H9 (cell line): Measurements from ENCODE around the gene EXOC3. TPM values are rescaled to one million over a fixed set of nuclear protein-coding genes. Genes with fewer than 3 reads are reported as not detected.

Experiments
- DNase-seq: peaks from one replicate; pipeline ENCODE4 v3.0.0-alpha.2; 2017
- H2AFZ ChIP-seq: one replicate; pipeline ENCODE4 v1.6.1; 2013; ENCODE audit warnings: mild to moderate bottlenecking, low read length, control low read depth, moderate library complexity
- H2AK5ac ChIP-seq: 2 replicates; pipeline ENCODE4 v1.6.1; 2013; ENCODE audit warnings: low read length, control low read depth, mixed read lengths; ENCODE audit not compliant: insufficient read length
- H2BK120ac ChIP-seq: one replicate; pipeline ENCODE4 v1.6.1; 2013; ENCODE audit warnings: low read depth, mild to moderate bottlenecking, low read length, control low read depth, inconsistent platforms; ENCODE audit not compliant: poor library complexity, severe bottlenecking
- H2BK12ac ChIP-seq: 2 replicates; pipeline ENCODE4 v1.6.1; 2013; ENCODE audit warnings: low read length, control low read depth, mixed read lengths, low read depth; ENCODE audit not compliant: insufficient read length
- H2BK15ac ChIP-seq: 2 replicates; pipeline ENCODE4 v1.6.1; 2013; ENCODE audit warnings: low read depth, low read length, control low read depth
- H2BK20ac ChIP-seq: one replicate; pipeline ENCODE4 v1.6.1; 2013; ENCODE audit warnings: low read depth, mild to moderate bottlenecking, low read length, control low read depth, inconsistent platforms; ENCODE audit not compliant: poor library complexity, severe bottlenecking
- H2BK5ac ChIP-seq: 2 replicates; pipeline ENCODE4 v1.6.1; 2013; ENCODE audit warnings: low read length, control low read depth, mixed read lengths; ENCODE audit not compliant: insufficient read length
- H3K14ac ChIP-seq: 2 replicates; pipeline ENCODE4 v1.6.1; 2013; ENCODE audit warnings: low read length, control low read depth; ENCODE audit not compliant: insufficient read depth
- H3K18ac ChIP-seq: 2 replicates; pipeline ENCODE4 v1.6.1; 2013; ENCODE audit warnings: low read depth, mild to moderate bottlenecking, mixed read lengths, low read length, control low read depth; ENCODE audit not compliant: insufficient read length
- H3K23ac ChIP-seq: 2 replicates; pipeline ENCODE4 v1.6.1; 2013; ENCODE audit warnings: low read length, control low read depth, mixed read lengths, low read depth; ENCODE audit not compliant: insufficient read length
- H3K23me2 ChIP-seq: 2 replicates; pipeline ENCODE4 v1.6.1; 2013; ENCODE audit warnings: low read depth, mild to moderate bottlenecking, mixed read lengths, low read length, control low read depth; ENCODE audit not compliant: insufficient read length, poor library complexity, severe bottlenecking
- H3K27ac ChIP-seq: 2 replicates; pipeline ENCODE4 v1.5.1; 2013; ENCODE audit warnings: low read length, control low read depth, mixed read lengths, low read depth; ENCODE audit not compliant: insufficient read length
- H3K27me3 ChIP-seq: 2 replicates; pipeline ENCODE4 v1.6.1; 2013; ENCODE audit warnings: low read length, control low read depth, inconsistent platforms; ENCODE audit not compliant: insufficient read depth
- H3K4ac ChIP-seq: 2 replicates; pipeline ENCODE4 v1.6.1; 2013; ENCODE audit warnings: low read depth, mild to moderate bottlenecking, control low read depth, inconsistent platforms, low read length, moderate library complexity
- H3K4me1 ChIP-seq: 2 replicates; pipeline ENCODE4 v1.6.1; 2013; ENCODE audit warnings: low read length, control low read depth, inconsistent platforms; ENCODE audit not compliant: insufficient read depth
- H3K4me2 ChIP-seq: 2 replicates; pipeline ENCODE4 v1.6.1; 2013; ENCODE audit warnings: low read length, control low read depth, mixed read lengths; ENCODE audit not compliant: insufficient read length, insufficient read depth
- H3K56ac ChIP-seq: 2 replicates; pipeline ENCODE4 v1.6.1; 2013; ENCODE audit warnings: low read depth, mild to moderate bottlenecking, mixed read lengths, low read length, control low read depth; ENCODE audit not compliant: insufficient read length
- H3K79me1 ChIP-seq: 2 replicates; pipeline ENCODE4 v1.6.1; 2013; ENCODE audit warnings: low read depth, mild to moderate bottlenecking, moderate library complexity, low read length, control low read depth, inconsistent platforms; ENCODE audit not compliant: insufficient read depth, poor library complexity, severe bottlenecking
- H3K79me2 ChIP-seq: 2 replicates; pipeline ENCODE4 v1.6.1; 2013; ENCODE audit warnings: low read length, control low read depth, inconsistent platforms; ENCODE audit not compliant: insufficient read depth
- H3K9ac ChIP-seq: 2 replicates; pipeline ENCODE4 v1.6.1; 2013; ENCODE audit warnings: low read length, control low read depth, mixed read lengths; ENCODE audit not compliant: insufficient read length; ENCODE audit errors: extremely low read depth
- H3K9me3 ChIP-seq: one replicate; pipeline ENCODE4 v1.6.1; 2013; ENCODE audit warnings: low read depth, low read length, inconsistent platforms; ENCODE audit not compliant: control insufficient read depth
- H3T11ph ChIP-seq: one replicate; pipeline ENCODE4 v1.6.1; 2013; ENCODE audit warnings: mild to moderate bottlenecking, low read length, control low read depth, inconsistent platforms
- H4K20me1 ChIP-seq: one replicate; pipeline ENCODE4 v1.6.1; 2013; ENCODE audit not compliant: control insufficient read depth, insufficient read length, insufficient read depth
- H4K5ac ChIP-seq: 2 replicates; pipeline ENCODE4 v1.6.1; 2013; ENCODE audit warnings: low read depth, mild to moderate bottlenecking, mixed read lengths, low read length, control low read depth; ENCODE audit not compliant: insufficient read length
- H4K8ac ChIP-seq: replicated peaks from 2 replicates; pipeline ENCODE4 v1.6.1; 2013; ENCODE audit warnings: low read length, control low read depth, mixed read lengths, low read depth; ENCODE audit not compliant: insufficient read length
- H4K91ac ChIP-seq: 2 replicates; pipeline ENCODE4 v1.6.1; 2013; ENCODE audit warnings: low read depth, mild to moderate bottlenecking, moderate library complexity, mixed read lengths, low read length, control low read depth; ENCODE audit not compliant: insufficient read length
- H3K27ac Mint-ChIP-seq, 3 experiments: 2 replicates in 2 of 3; 3 replicates in 1 of 3; pipeline ENCODE4 v1.8.0; 2020 to 2021; ENCODE audit warnings: mixed read lengths in 3 of 3, mild to moderate bottlenecking in 1 of 3, moderate library complexity in 1 of 3
- H3K27me3 Mint-ChIP-seq: 2 replicates; pipeline ENCODE4 v1.8.0; 2021; ENCODE audit warnings: low read depth, mild to moderate bottlenecking, moderate library complexity, mixed read lengths
- H3K36me3 Mint-ChIP-seq, 3 experiments: 2 replicates in 2 of 3; 3 replicates in 1 of 3; pipeline ENCODE4 v1.8.0; 2020 to 2021; ENCODE audit warnings: low read depth in 3 of 3, mixed read lengths in 3 of 3; ENCODE audit not compliant: insufficient read depth in 1 of 3
- H3K4me1 Mint-ChIP-seq, 2 experiments: 2 replicates each; pipeline ENCODE4 v1.8.0; 2020; ENCODE audit warnings: mixed read lengths in 2 of 2
- H3K4me3 Mint-ChIP-seq, 2 experiments: 2 replicates in 1 of 2; 3 replicates in 1 of 2; pipeline ENCODE4 v1.8.0; 2020 to 2021; ENCODE audit warnings: mild to moderate bottlenecking in 2 of 2, mixed read lengths in 2 of 2, moderate library complexity in 1 of 2
- H3K9me3 Mint-ChIP-seq, 2 experiments: 2 replicates in 1 of 2; 3 replicates in 1 of 2; pipeline ENCODE4 v1.8.0; 2020; ENCODE audit warnings: mild to moderate bottlenecking in 2 of 2, mixed read lengths in 2 of 2, moderate library complexity in 1 of 2
- WGBS: extraction: QIAGEN DNeasy Blood & Tissue Kit; methylation state at CpG from one replicate; pipeline ENCODE4 v1.1.7; 2013; ENCODE audit warnings: missing lambda C conversion rate, low lambda C conversion rate, mixed read lengths; ENCODE audit not compliant: insufficient read length; ENCODE audit errors: extremely low coverage; 5-methylcytosine and 5-hydroxymethylcytosine counted together
- total RNA-seq: library from RNA; stranded (reverse); gene quantifications from 2 replicates; pipeline ENCODE4 v1.2.1, GENCODE V29; 2021
- TF ChIP-seq, protein P1 (sequence below): fragments of 200-600 bp; sonication (generic); conservative IDR thresholded peaks from 3 replicates; pipeline ENCODE4 v1.8.0; 2021; ENCODE audit warnings: antibody characterized with exemption, mild to moderate bottlenecking

The EXOC3 gene
- total RNA-seq, 1 experiment from 2014 or later: 36.7 TPM

DNA sequence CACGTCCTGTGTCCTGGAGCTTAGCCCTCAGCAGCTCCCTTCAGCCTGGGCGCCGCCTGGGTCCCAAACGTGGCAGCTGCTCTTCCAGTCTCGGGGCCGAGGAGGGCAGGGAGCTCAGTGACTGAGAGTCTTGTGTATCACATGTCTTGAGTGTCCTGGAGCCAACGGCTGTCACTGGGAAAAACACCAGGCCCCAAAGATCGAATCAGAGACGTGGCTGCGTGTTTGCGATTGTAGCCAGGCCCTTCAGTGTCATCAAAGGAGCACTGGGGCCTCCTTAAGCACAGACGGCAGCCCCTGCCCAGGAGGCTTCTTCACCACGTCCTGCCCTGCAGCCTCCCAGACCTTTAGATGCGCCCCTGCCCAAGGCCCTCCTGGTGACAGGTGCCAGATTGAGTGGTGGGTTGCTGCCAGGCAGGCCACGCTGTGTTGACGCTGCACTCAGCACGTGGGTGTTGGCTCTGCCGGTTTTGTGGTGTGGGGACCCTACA is 5.7 kb upstream of the EXOC3 start:
- Histone ChIP-seq H4K8ac (no peak overlapping the region), H3K18ac (no peak overlapping the region), H2AFZ (no peak overlapping the region), H2BK12ac (no peak overlapping the region), H3K56ac (no peak overlapping the region), H3K9me3 (no peaks in the 10 kb centered on the region), H2BK5ac (no peak overlapping the region), H2BK120ac (no peak overlapping the region), H3T11ph (no peak overlapping the region), H3K9ac (no peak overlapping the region), H3K27me3 (no peaks in the 10 kb centered on the region), H3K23me2 (peaks cover 2% of the 10 kb centered on the region), H3K79me1 (no peaks in the 10 kb centered on the region), H4K20me1 (no peaks in the 10 kb centered on the region), H3K4me2 (no peak overlapping the region), H4K5ac (no peak overlapping the region), H3K4me1 (no peaks in the 10 kb centered on the region), H2BK15ac (no peak overlapping the region), H3K79me2 (no peaks in the 10 kb centered on the region), H3K23ac (no peak overlapping the region), H2BK20ac (no peak overlapping the region), H3K27ac (no peak overlapping the region), H3K4ac (no peak overlapping the region), H2AK5ac (no peak overlapping the region), H4K91ac (no peak overlapping the region), H3K14ac (no peak overlapping the region)
- no CpG with 5 or more reads among the region's 18 CpGs for WGBS
- Mint-ChIP-seq H3K9me3 (0 out of 5 replicates have a peak, but pooled peaks cover 0 to 3% of the 10 kb centered on the region in 2 experiments), H3K4me3 (no peak overlapping the region), H3K4me1 (no peaks in the 10 kb centered on the region; a peak in 1 of 4 replicates), H3K27me3 (peaks cover 33% of the 10 kb centered on the region), H3K36me3 (no peaks in the 10 kb centered on the region; a peak in 1 of 7 replicates), H3K27ac (no peak overlapping the region; a peak in 1 of 7 replicates)
- TF ChIP-seq, protein P1, sequence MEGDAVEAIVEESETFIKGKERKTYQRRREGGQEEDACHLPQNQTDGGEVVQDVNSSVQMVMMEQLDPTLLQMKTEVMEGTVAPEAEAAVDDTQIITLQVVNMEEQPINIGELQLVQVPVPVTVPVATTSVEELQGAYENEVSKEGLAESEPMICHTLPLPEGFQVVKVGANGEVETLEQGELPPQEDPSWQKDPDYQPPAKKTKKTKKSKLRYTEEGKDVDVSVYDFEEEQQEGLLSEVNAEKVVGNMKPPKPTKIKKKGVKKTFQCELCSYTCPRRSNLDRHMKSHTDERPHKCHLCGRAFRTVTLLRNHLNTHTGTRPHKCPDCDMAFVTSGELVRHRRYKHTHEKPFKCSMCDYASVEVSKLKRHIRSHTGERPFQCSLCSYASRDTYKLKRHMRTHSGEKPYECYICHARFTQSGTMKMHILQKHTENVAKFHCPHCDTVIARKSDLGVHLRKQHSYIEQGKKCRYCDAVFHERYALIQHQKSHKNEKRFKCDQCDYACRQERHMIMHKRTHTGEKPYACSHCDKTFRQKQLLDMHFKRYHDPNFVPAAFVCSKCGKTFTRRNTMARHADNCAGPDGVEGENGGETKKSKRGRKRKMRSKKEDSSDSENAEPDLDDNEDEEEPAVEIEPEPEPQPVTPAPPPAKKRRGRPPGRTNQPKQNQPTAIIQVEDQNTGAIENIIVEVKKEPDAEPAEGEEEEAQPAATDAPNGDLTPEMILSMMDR: no peak
- peak; percentile 10 for DNase-seq
